SIG-M5 treated with dmso at 0.1 percent for 504 hours (cell line): ENCODE data around the gene C2orf81.
"Not testable (repeated sequence)": the region's sequence is repeated elsewhere in the genome, so short reads cannot be mapped to it uniquely, and the experiment has no call there.

Source experiments
- DNase-seq: peaks from one replicate; lab custom pipeline; 2025; ENCODE audit not compliant: unreplicated experiment; lab: John Stamatoyannopoulos, UW

C2orf81 gene

GRCh38 chr2:74421221-74421870 lies at the start of gene C2orf81, which contains the start of gene WDR54:
C2orf81 (minus strand) TSS chr2:74421619; CDS start chr2:74421560, 59 bp downstream.
WDR54 (plus strand) TSS chr2:74421730; CDS start chr2:74422154, 424 bp downstream.
- peak; percentile 88 for DNase-seq

- DNase-seq: not testable (repeated sequence)
Measured at GRCh38 chr2:74470742-74471141, 49.3 kb upstream of the C2orf81 start.

GRCh38 chr2:74464406-74464805 lies 43.0 kb upstream of the C2orf81 start:
- no peak for DNase-seq

DNA sequence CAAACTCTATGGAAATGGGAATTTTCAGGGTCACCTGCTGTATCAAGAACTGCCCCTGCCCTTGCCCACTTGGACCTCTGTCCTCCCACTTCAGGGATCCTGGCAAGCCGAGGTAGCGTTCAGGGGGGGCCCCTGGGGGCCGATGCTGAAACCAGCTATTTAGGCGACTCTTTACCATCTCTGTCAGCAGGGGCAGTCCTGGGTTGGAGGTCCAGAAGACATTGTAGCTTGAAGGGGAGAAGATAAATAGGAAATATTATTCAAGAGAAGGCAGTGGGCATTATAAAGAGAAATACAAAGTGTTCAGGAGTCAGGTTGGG lies 41.3 kb upstream of the C2orf81 start:
- DNase-seq: no peak

GRCh38 chr2:74462054-74462785 lies 40.8 kb upstream of the C2orf81 start:
- no peak for DNase-seq

DNA sequence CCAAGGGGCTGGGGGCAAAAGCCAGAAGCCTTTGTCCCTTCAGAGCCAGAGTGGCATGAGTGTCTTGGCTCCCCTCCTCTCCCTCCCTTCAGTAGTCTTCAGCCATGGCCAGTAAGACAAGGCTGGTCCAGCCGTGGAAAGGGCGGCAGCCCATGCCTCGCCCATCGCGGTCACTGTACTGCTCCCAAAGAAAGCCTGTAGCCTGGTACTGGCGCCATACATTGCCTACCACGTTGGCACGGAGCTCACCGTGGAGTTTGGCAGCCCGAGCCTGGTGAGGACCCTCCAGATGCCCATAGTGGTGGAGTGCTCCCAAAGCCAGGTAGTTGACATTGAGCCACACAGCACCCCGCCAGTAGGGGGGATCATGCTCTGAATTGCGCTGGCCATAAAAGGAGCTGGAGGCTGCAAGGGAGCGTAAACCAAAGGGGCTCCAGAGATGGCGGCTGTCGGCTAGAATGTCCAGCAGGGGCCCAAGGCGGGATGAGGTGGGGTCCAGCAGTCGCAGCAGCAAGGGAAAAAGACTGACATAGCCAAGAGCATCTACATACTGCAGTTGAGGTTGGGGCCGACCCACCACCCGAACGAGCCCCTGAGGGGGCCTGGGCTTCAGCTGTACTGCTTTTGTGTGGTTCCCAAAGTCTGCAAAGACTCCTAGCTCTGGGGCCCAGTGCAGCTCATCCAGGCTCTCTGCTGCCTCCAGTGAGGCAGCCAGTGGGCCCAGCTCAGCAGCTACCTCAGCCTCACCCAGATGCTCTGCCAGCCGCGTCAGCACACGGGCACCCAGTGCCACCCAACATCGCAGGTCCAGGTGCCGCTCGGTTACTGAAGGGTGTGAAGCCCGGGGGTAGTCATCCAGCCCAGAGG lies 40.0 kb upstream of the C2orf81 start:
- no peak for DNase-seq

DNA sequence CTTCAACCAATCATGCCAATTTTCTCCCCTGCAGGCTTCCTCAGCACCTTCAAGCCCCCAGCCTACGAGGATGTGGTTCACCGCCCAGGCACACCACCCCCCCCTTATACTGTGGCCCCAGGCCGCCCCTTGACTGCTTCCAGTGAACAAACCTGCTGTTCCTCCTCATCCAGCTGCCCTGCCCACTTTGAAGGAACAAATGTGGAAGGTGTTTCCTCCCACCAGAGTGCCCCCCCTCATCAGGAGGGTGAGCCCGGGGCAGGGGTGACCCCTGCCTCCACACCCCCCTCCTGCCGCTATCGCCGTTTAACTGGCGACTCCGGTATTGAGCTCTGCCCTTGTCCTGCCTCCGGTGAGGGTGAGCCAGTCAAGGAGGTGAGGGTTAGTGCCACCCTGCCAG lies 38.8 kb upstream of the C2orf81 start:
- not testable (repeated sequence) for DNase-seq

GRCh38 chr2:74459503-74460118 lies 38.2 kb upstream of the C2orf81 start:
- DNase-seq: not testable (repeated sequence)

DNA sequence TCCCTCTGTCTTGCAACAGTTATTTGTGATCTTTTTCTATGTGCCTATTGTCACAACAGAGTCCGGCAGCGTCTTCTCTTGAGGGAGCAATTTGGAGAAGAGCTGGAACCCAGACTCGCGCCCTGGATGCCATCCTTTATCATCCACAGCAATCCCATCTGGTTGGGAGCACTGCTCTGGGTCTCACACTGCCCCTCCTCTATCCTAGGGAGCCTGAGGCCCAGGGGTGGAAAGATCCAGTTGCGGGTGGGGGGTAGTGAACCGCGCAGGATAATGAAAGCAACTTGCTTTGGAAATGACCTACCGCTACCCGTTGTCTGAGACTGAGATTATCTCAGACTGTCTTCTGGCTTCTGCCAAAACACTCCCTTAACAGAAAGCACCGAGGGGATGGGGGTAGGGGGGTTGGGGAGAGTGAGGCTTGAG lies 37.5 kb upstream of the C2orf81 start:
- no peak for DNase-seq

- peak; percentile 100 for DNase-seq
Measured at GRCh38 chr2:74458132-74458937, 36.9 kb upstream of the C2orf81 start, which contains the start of gene WBP1. WBP1 (plus strand) TSS chr2:74458438; CDS start chr2:74458603, 165 bp downstream.

GRCh38 chr2:74457549-74458131 lies 36.2 kb upstream of the C2orf81 start:
- DNase-seq: peak; percentile 68

- DNase-seq: no peak
Measured at GRCh38 chr2:74457129-74457548, 35.7 kb upstream of the C2orf81 start.

- DNase-seq: peak; percentile 99
Measured at GRCh38 chr2:74454654-74455511, 33.5 kb upstream of the C2orf81 start, which contains the start of gene INO80B. INO80B (plus strand) TSS chr2:74455087; CDS start chr2:74455117, 30 bp downstream.

DNA sequence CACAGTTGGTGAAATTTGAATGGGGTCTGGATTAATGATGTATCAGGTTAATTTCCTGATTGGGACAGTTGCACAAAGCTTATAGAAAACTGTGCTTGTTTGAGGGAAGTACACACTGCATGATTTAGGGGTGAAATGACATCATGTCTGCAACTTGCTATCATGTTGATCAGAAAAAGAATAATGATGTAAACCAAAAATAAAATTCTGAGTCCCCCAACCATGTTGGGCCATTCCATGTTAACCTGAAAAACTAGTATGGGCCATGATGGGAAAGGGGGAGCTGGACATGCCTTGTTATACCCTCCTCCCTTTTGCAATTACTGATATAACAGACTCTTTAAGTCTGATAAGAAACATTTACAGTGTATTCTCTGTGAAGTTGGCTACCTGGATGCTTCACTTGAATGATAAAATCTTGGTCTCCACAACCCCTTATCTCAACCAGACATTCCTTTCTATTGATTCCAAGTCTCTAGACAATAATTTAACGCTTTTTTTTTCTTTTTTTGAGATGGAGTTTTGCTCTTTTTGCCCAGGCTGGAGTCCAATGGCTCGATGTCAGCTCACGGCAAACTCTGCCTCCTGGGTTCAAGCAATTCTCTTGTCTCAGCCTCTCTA lies 29.3 kb upstream of the C2orf81 start:
- no peak for DNase-seq

- no peak for DNase-seq
Measured at GRCh38 chr2:74448771-74449170, 27.4 kb upstream of the C2orf81 start.

- DNase-seq: no peak
Measured at GRCh38 chr2:74447230-74447999, 26.0 kb upstream of the C2orf81 start.

DNA sequence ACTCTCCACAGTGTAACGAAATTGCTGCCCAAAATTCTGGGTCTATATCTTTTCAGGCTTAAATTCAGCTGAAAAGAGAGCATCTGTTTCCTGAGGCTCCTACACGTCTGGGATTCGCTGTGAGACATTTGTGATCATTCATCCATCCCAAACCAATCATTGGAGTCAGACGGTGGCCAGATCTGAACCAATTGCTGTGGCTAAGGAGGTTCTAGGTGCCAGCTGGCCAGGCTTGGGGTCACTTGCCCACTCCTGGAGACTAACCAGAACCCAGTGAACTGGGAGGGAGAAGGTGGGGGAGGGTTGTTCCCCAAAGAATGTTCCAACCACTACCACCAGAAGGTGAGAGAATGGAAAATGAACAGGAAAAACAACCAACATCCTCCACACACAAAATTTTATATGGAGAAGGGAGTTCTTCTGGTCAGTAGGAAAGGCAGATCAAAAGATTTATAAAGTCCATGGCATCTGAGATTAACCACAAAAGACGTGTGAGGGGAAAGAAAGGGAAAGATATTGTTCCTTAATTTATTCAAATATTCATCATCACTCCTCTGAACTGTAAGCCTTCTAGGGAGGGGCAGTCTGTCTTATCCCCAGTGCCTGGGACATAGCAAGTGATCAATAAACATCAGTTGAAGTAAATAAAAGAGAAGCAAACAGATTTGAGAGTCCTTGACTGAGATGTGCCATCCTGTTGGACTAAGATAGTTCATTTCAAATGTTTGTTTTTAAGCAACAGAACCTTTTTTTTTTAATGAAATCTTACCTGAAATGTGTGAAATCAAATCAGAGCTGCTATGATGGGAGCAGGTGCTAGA lies 23.3 kb upstream of the C2orf81 start:
- DNase-seq: no peak
